Smooth muscle cell of the coronary artery (primary cell): ENCODE data around the gene GPSM1. TPM values are rescaled to one million over a fixed set of nuclear protein-coding genes. Genes with fewer than 3 reads are reported as not detected.

Experiments used
- total RNA-seq: library from RNA; depleted of rRNA; stranded (reverse); fragments of >200 nt; gene quantifications from 2 replicates; pipeline ENCODE4 v1.2.3, GENCODE V29; 2014; ENCODE audit warnings: low replicate concordance

The GPSM1 gene
- 33.7 and 35.2 TPM in 2 replicates for total RNA-seq

GRCh38 chr9:136327304-136327974 lies at the start of gene GPSM1:
Gene GPSM1 (plus strand): TSS chr9:136327539. CDS start chr9:136327696, 157 bp downstream.

GRCh38 chr9:136303825-136304416 lies 23.4 kb upstream of the GPSM1 start, which contains the start of gene CCDC187:
Gene CCDC187 (minus strand): TSS chr9:136304094. CDS start chr9:136303830, 264 bp downstream.

GRCh38 chr9:136363106-136363948 lies 36.0 kb downstream of the GPSM1 start, which contains the start of gene DNLZ:
Gene DNLZ (minus strand): TSS chr9:136363744. CDS start chr9:136363714, 30 bp downstream.

GRCh38 chr9:136373300-136374182 lies 46.2 kb downstream of the GPSM1 start, which contains the start of gene CARD9:
Gene CARD9 (minus strand): TSS chr9:136373669. CDS start chr9:136372078, 1,591 bp downstream.

GRCh38 chr9:136400038-136400834 lies 72.9 kb downstream of the GPSM1 start, which contains the start of gene SNAPC4:
Gene SNAPC4 (minus strand): TSS chr9:136400170. CDS start chr9:136398428, 1,742 bp downstream.

Other genes starting within 250 kb of the GPSM1 start
- 11.9 and 21.5 TPM in 2 replicates for gene NACC2, start 232.2 kb upstream of the GPSM1 start, total RNA-seq
- gene TMEM250, start 208.7 kb upstream of the GPSM1 start, total RNA-seq, result 32.2 and 39.1 TPM in 2 replicates
- gene LHX3, start 122.4 kb upstream of the GPSM1 start, total RNA-seq, result not detected in 2 replicates
- gene QSOX2, start 81.7 kb upstream of the GPSM1 start, total RNA-seq, result 3.3 and 7.9 TPM in 2 replicates
- gene CCDC187, start 23.4 kb upstream of the GPSM1 start, total RNA-seq, result under 0.01 TPM in 1 of 2 replicates, not detected in the other
- gene DNLZ, start 36.2 kb downstream of the GPSM1 start, total RNA-seq, result 5.0 and 10.4 TPM in 2 replicates
- gene CARD9, start 46.1 kb downstream of the GPSM1 start, total RNA-seq, result 0.53 and 0.59 TPM in 2 replicates
- 2.7 and 4.9 TPM in 2 replicates for gene SNAPC4, start 72.6 kb downstream of the GPSM1 start, total RNA-seq
- gene ENTR1, start 83.1 kb downstream of the GPSM1 start, total RNA-seq, result 17.3 and 28.6 TPM in 2 replicates
- gene PMPCA, start 83.1 kb downstream of the GPSM1 start, total RNA-seq, result 29.3 and 46.5 TPM in 2 replicates
- gene INPP5E, start 112.3 kb downstream of the GPSM1 start, total RNA-seq, result 2.9 and 3.8 TPM in 2 replicates
- gene SEC16A, start 155.5 kb downstream of the GPSM1 start, total RNA-seq, result 7.0 and 17.8 TPM in 2 replicates
- gene NOTCH1, start 218.5 kb downstream of the GPSM1 start, total RNA-seq, result 11.8 and 12.8 TPM in 2 replicates